BLaER1 treated with 17β-estradiol and CSF1 and Interleukin-3, amounts not matched to agents 10 nM and 100 nM (cell line): ENCODE results near the gene LRRC8A.
"Not testable (repeated sequence)": the region's sequence is repeated elsewhere in the genome, so short reads cannot be mapped to it uniquely, and the experiment has no call there.

Experiments
- H3K27ac ChIP-seq, 11 experiments: shearing (Covaris generic); formaldehyde crosslinking; 2 replicates each; pipeline ENCODE4 v1.8.1; 2022
- H3K27me3 ChIP-seq, 11 experiments: shearing (Covaris generic); formaldehyde crosslinking; 2 replicates each; pipeline ENCODE4 v1.8.1; 2022
- H3K36me3 ChIP-seq, 11 experiments: shearing (Covaris generic); formaldehyde crosslinking; 2 replicates each; pipeline ENCODE4 v1.8.1; 2022
- H3K4me1 ChIP-seq, 10 experiments: shearing (Covaris generic); formaldehyde crosslinking; 2 replicates each; pipeline ENCODE4 v1.8.1; 2022
- H3K4me2 ChIP-seq, 11 experiments: shearing (Covaris generic); formaldehyde crosslinking; 2 replicates each; pipeline ENCODE4 v1.8.1; 2022
- H3K4me3 ChIP-seq, 10 experiments: shearing (Covaris generic); formaldehyde crosslinking; 2 replicates each; pipeline ENCODE4 v1.8.1; 2022
- H3K9ac ChIP-seq, 11 experiments: shearing (Covaris generic); formaldehyde crosslinking; 2 replicates each; pipeline ENCODE4 v1.8.1; 2022
- H3K9me3 ChIP-seq, 11 experiments: shearing (Covaris generic); formaldehyde crosslinking; replicated peaks in 1 of 11; 2 replicates each; pipeline ENCODE4 v1.8.1; 2022
- H4K20me1 ChIP-seq, 11 experiments: shearing (Covaris generic); formaldehyde crosslinking; 2 replicates each; pipeline ENCODE4 v1.8.1; 2022
- Cebpa-rat ChIP-seq, 11 experiments: shearing (Covaris generic); IDR thresholded peaks; 2 replicates each; pipeline ENCODE4 v1.8.1; 2022

Gene LRRC8A

DNA sequence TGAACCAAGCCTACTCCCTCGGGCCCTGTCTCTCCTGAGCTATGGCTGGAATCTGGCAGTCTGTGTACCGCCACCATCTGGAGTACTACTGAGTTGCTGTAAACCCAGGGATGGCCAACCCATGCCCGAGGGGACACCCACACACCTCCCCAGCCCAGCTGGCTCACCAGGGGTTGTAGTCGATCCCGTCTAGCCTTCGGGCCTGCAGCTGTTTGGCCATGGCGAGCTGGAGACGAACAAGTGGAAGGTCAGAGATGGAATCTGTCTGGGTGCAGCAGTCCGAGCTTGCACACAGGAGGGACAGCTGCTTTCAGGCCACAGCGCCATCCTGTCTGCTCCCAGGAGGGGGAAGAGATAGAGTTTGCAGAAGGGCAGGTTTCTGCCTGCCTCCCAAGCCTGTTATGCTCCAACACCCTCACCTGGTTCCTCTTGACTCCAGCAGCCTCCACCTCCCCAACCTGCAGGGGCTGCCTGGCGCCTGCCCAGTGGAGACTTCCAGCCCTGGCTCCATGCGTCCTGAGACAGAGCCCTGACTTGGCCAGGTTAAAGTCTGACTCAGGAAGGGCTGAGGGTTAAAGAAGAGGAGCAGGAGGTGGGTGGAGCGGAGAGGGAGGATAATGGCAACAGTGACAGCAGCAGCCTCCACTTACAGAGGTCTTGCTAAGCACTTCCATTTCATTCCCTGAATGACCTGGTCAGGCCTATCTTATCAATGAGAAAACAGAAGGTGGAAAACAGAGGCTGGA lies 36.6 kb upstream of the LRRC8A start:
- peaks cover 0 to 29% (median 27%) of the 10 kb centered on the region in 10 experiments; a peak in 15 of 20 replicates for H3K4me1 ChIP-seq
- TF ChIP-seq Cebpa-rat (IDR thresholded peaks at IDR 0.05) = no peak
- H3K4me2 ChIP-seq = peak overlapping the region in 9 of 11 experiments; percentile 26 to 76 (median 59); a peak in 17 of 22 replicates
- no peaks in the 10 kb centered on the region for H3K27me3 ChIP-seq
- peaks cover 0 to 25% (median 9%) of the 10 kb centered on the region in 11 experiments; a peak in 11 of 22 replicates for H3K36me3 ChIP-seq
- no peak overlapping the region for H3K4me3 ChIP-seq
- H4K20me1 ChIP-seq = peaks cover 0 to 7% (median 0%) of the 10 kb centered on the region in 11 experiments; a peak in 4 of 22 replicates
- H3K9ac ChIP-seq = peak overlapping the region in 2 of 11 experiments; percentile 18 to 44; a peak in 1 of 22 replicates
- peaks cover under 1 to 14% (median 6%) of the 10 kb centered on the region in 11 experiments; a peak in 15 of 22 replicates for H3K9me3 ChIP-seq
- no peak overlapping the region for H3K27ac ChIP-seq

DNA sequence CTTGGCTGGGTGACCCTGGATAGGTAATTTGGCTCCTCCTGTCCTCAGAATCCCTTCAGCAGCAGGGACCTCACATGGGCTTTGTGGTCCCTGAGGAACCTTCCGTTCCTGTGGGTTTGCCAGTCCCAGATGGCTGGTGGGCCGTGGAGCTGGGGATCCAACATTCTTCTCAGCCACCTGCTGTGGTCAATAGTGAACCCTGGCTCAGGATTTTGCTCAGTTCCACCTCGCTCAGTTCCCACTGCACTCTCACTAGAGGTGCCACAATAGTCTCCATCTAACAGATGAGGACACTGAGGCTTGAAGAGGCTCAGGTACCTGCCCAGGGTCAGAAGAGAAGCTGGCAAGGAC lies 35.3 kb upstream of the LRRC8A start:
- peaks cover 0 to 29% (median 27%) of the 10 kb centered on the region in 10 experiments; a peak in 15 of 20 replicates for H3K4me1 ChIP-seq
- H3K36me3 ChIP-seq = peaks cover 0 to 21% (median 13%) of the 10 kb centered on the region in 11 experiments; a peak in 13 of 22 replicates
- no peak for TF ChIP-seq Cebpa-rat (IDR thresholded peaks at IDR 0.05)
- peaks cover 11 to 24% (median 18%) of the 10 kb centered on the region in 11 experiments for H3K9me3 ChIP-seq
- peaks cover 0 to 7% (median 0%) of the 10 kb centered on the region in 11 experiments; a peak in 4 of 22 replicates for H4K20me1 ChIP-seq
- peak overlapping the region in 8 of 11 experiments; percentile 34 to 76 (median 56); a peak in 16 of 22 replicates for H3K4me2 ChIP-seq
- no peak overlapping the region for H3K27ac ChIP-seq
- H3K27me3 ChIP-seq = no peaks in the 10 kb centered on the region
- H3K9ac ChIP-seq = no peak overlapping the region; a peak in 2 of 22 replicates
- no peak overlapping the region for H3K4me3 ChIP-seq

- Histone ChIP-seq H3K27ac (no peak overlapping the region), H3K4me2 (peak overlapping the region in 1 of 11 experiments; percentile 61; a peak in 1 of 22 replicates), H3K9ac (no peak overlapping the region), H3K27me3 (no peaks in the 10 kb centered on the region), H3K9me3 (peaks cover 11 to 26% (median 19%) of the 10 kb centered on the region in 11 experiments), H3K4me3 (no peak overlapping the region), H3K36me3 (peaks cover 0 to 10% (median 3%) of the 10 kb centered on the region in 11 experiments; a peak in 10 of 22 replicates), H3K4me1 (peaks cover 0 to 29% (median 27%) of the 10 kb centered on the region in 10 experiments; a peak in 15 of 20 replicates), H4K20me1 (peaks cover 0 to 7% (median 0%) of the 10 kb centered on the region in 11 experiments; a peak in 4 of 22 replicates)
- no peak for TF ChIP-seq Cebpa-rat (IDR thresholded peaks at IDR 0.05)
These were observed 34.1 kb upstream of the LRRC8A start for GRCh38 chr9:128847803-128848202.

DNA sequence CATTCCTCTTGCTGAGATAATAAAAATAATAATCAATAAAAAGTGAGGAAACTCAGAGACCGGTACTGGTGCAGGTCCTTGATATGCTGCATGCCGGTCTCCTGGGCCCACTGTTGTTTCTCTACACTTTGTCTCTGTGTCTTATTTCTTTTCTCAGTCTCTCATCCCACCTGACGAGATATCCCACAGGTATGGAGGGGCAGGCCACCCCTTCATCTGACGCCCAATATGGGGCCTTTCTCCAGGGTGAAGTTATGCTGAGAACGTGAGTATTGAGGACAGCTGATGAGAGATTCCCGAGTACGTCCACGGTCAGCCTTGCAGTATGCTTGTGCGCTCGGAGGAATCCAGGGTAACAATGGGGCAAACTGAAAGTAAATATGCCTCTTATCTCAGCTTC lies 30.9 kb upstream of the LRRC8A start:
- H3K27ac ChIP-seq, H3K9ac ChIP-seq, H3K27me3 ChIP-seq, H3K4me3 ChIP-seq, H4K20me1 ChIP-seq, H3K36me3 ChIP-seq, H3K4me2 ChIP-seq: not testable (repeated sequence)
- peaks cover 0 to 16% (median 14%) of the 10 kb centered on the region in 10 experiments; a peak in 15 of 20 replicates for H3K4me1 ChIP-seq
- H3K9me3 ChIP-seq = peaks cover 11 to 26% (median 19%) of the 10 kb centered on the region in 11 experiments

- not testable (repeated sequence) for H3K9ac ChIP-seq, H3K36me3 ChIP-seq, H3K4me3 ChIP-seq, H3K4me2 ChIP-seq, H3K27me3 ChIP-seq, H3K27ac ChIP-seq, H4K20me1 ChIP-seq, H3K4me1 ChIP-seq
- H3K9me3 ChIP-seq = peaks cover 11 to 26% (median 19%) of the 10 kb centered on the region in 11 experiments
These were observed 29.9 kb upstream of the LRRC8A start for GRCh38 chr9:128851779-128852600.

GRCh38 chr9:128852646-128853045 lies 29.3 kb upstream of the LRRC8A start:
- H3K9ac ChIP-seq, H3K27ac ChIP-seq, H3K36me3 ChIP-seq, H3K4me2 ChIP-seq, H3K4me3 ChIP-seq, H4K20me1 ChIP-seq, H3K27me3 ChIP-seq, H3K4me1 ChIP-seq: not testable (repeated sequence)
- peaks cover 11 to 24% (median 19%) of the 10 kb centered on the region in 11 experiments for H3K9me3 ChIP-seq

- not testable (repeated sequence) for H3K4me1 ChIP-seq, H3K4me3 ChIP-seq, H3K27me3 ChIP-seq, H3K4me2 ChIP-seq, H4K20me1 ChIP-seq, H3K27ac ChIP-seq, H3K36me3 ChIP-seq
- Histone ChIP-seq H3K9me3 (peaks cover 11 to 17% (median 16%) of the 10 kb centered on the region in 11 experiments), H3K9ac (0 out of 22 replicates have a peak overlapping the region, but pooled peaks of 1 of the 11 experiments have one; percentile 7)
These were observed 27.5 kb upstream of the LRRC8A start for GRCh38 chr9:128854454-128854853.

DNA sequence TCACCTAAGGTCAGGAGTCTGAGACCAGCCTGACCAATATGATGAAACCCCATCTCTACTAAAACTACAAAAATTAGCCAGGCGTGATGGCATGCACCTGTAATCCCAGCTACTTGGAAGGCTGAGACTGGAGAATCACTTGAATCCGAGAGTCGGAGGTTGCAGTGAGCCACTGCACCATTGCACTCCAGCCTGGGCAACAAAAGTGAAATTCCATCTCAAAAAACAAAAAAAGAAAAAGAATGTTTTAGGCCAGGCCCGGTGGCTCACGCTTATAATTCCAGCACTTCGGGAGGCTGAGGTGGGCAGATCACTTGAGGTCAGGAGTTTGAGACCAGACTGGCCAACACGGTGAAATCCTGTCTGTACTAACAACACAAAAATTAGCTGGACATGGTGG lies 23.5 kb upstream of the LRRC8A start:
- H4K20me1 ChIP-seq, H3K9me3 ChIP-seq: not testable (repeated sequence)

DNA sequence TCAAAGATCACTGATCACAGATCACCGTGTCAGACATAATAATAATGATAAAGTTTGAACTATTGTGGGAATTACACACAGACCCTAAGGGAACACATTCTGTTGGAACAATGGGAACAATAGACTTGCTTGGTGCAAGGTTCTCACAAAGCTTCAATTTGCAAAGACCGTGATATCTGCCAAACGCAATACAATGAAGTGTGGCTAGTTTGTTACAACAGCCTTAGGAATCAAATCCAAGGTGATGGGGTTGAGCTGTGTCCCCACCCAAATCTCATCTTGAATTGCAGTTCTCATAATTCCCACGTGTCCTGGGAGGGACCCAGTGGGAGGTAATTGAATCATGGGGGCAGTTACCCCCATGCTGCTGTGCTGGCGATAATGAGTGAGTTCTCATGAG lies 21.0 kb upstream of the LRRC8A start:
- Histone ChIP-seq H3K4me3 (no peak overlapping the region), H4K20me1 (no peaks in the 10 kb centered on the region; a peak in 1 of 22 replicates), H3K4me1 (peaks cover 5 to 30% (median 21%) of the 10 kb centered on the region in 10 experiments; a peak in 19 of 20 replicates), H3K9me3 (no peaks in the 10 kb centered on the region), H3K27me3 (no peaks in the 10 kb centered on the region), H3K9ac (no peak overlapping the region), H3K36me3 (no peaks in the 10 kb centered on the region), H3K27ac (peak overlapping the region in 3 of 11 experiments; percentile 15 to 46 (median 40); a peak in 3 of 22 replicates), H3K4me2 (peak overlapping the region in 6 of 11 experiments; percentile 35 to 72 (median 52); a peak in 10 of 22 replicates)
- no peak for TF ChIP-seq Cebpa-rat (IDR thresholded peaks at IDR 0.05)

More for the DNA sequence above, 23.5 kb upstream of the LRRC8A start:
- H3K9ac ChIP-seq, H3K4me2 ChIP-seq, H3K4me3 ChIP-seq, H3K27ac ChIP-seq, H3K27me3 ChIP-seq, H3K36me3 ChIP-seq: not testable (repeated sequence)
- peaks cover 0 to 25% (median 17%) of the 10 kb centered on the region in 10 experiments; a peak in 14 of 20 replicates for H3K4me1 ChIP-seq
